ENCODE results near the gene TARP.
"Not testable (repeated sequence)": the region's sequence is repeated elsewhere in the genome, so short reads cannot be mapped to it uniquely, and the experiment has no call there.

TARP gene

DNA sequence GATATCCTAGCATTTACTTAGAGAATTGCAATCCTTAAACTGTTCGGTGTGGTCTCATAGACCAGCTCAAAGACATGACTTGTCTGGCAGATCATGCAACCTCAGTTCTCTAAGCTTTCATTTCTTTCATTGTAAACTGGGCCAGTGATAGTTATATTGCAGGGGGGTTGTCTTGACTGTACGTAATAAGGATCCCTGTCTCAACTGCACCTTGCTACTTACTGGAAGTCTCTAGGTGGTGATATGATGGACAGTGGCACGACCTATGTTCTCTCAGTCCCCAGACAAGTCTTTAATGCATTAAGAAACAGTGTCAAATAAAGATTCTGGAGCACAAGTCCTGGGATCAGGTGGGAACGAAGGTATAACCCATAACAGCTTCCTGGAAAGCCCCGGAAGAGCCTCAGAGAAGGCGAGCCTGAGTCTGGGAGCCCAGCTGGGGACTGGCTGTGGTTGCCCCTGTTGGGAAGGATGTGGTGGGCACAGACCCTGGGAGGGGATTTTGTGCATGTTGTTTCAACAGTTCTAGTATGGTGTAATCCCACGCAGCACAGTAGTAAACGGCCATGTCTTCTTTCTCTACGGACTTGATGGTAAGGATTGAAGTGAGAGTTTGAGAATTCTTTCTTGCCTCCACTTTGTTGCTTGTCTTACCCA lies 26.0 kb upstream of the TARP start:
- no peak for DNase-seq (ENCODE audit: low spot score)

DNA sequence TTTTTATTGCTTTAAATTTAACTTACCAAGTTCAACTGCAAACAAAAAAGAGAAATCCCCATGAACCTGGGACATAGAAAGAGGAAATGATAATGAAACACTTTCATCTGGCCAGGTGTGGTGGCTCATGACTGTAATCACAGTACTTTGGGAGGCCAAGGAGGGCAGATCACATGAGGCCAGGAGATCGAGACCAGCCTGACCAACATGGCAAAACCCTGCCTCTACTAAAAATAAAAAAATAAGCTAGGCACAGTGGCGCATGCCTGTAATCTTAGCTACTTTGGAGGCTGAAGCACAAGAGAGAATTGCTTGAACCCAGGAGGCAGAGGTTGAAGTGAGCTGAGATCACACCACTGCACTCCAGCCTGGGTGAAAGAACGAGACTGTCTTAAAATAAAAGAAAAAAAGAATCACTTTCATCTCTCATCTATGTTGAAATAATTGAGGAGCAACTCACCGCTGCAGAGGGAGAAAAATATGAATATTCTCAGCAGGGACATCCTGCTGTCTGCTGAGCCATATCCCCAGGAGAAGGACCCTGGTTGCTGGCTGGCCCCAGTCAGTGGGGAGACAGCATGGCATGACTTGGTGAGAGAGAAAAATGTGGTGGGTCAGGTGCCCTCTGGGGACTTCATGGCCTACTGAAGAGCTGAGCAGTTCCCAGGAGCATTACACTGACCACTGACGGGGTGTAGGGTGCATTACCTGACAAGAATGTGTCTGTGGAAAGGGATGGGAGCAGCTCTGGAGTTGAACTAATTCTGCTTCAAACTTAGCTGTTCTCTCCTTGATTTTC lies 22.8 kb upstream of the TARP start:
- no peak for DNase-seq (ENCODE audit: low spot score)

DNA sequence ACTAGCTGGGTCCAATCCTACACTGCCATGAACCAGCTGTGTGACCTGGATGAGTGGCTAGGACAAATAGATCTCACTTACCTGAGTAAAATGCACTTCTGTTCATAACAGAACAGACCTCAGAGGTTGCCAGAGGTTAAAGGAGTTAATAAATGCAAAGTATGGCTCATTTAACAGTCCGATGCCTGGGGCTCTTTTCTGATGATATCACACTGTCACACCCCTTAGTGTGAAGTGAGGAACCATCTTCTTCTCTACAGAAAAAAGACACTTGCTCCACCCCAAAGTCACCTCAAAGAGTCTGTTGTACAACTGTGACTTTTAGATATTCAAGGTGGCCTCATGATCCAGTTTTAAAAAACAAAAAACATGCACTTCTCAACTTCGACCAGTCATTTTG lies 21.5 kb upstream of the TARP start:
- DNase-seq (ENCODE audit: low spot score), result no peak

DNA sequence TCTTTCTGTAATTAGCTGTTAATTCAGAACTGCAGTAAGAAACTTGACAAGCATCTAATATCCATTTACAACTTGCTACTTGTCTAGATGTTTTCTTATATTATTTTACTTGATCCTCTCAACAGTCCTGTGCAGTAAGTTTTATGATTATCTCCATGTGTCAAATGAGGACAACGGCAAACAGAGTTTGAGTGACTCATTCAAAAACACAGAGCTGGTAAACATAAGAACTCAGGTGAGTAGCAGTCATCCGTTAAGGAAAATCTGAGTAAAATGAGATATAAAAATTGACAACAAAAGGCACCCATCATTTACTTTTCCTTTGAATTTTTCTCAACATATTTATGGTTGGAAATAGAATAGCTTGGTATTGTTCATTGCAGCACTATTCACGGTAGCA lies 19.0 kb upstream of the TARP start:
- no peak for DNase-seq (ENCODE audit: low spot score)

DNA sequence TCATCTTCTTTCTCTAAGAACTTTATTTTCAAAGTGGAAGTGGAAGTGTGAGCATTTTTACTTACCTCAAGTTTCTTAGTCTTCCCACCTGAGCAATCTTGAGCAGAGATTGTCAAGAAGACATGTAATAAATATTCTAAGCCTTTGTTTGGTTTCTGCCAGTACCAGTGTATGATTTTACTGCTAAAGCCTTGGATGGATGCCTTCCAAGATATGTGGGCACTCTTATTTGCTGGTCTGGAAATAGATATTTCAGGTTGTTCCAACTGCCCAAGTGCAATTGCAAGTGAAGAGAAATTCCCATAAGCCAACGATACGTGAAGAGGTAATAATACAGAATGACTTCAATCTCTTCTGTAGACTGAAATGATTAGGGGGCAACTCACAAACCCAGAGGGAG lies 18.2 kb upstream of the TARP start:
- DNase-seq (ENCODE audit: low spot score), result no peak

DNA sequence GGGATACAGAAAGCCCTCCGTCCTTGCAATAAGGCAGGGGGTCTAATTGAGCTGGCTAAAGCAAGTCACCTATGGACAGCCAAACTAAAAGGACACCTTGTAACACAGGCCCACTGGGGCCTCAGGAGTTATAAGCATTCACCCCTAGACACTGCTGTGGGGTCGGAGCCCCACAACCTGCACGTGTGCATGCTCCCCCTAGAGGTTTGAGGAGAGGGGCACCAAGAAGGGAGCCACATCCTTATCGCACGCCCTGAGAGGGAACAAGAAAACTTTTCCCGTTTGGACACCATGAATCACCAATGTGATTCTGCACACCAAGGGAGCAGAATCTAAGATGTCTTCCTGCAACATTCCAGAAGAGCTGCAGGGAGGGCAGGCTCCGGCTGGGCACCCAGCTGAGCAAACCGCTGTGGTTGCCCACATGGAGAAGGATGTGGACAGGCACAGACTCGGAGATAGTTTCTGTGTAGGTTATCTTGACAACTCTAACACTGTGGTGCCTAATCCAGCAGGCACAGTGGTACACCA lies 17.7 kb upstream of the TARP start:
- no peak for DNase-seq (ENCODE audit: low spot score)

DNA sequence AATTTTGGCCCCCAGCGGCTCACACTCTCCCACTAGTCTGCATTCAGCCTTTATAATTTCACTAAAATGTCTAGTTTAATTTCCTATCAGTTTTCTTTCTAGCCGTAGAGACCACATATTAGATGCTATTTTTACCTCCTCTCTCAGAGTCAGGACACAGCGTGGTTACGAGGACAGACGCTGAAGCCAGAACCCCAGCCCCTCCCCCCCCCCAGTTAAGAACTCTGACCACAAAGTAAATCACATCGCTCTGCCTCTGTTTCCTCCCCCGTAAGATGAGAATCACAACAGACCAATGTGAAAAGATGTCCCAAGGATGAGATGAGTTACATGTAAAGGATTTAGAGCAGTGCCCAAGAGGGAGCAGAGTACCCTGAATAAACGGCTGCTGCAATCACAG lies 11.1 kb upstream of the TARP start:
- DNase-seq (ENCODE audit: low spot score), result no peak

DNA sequence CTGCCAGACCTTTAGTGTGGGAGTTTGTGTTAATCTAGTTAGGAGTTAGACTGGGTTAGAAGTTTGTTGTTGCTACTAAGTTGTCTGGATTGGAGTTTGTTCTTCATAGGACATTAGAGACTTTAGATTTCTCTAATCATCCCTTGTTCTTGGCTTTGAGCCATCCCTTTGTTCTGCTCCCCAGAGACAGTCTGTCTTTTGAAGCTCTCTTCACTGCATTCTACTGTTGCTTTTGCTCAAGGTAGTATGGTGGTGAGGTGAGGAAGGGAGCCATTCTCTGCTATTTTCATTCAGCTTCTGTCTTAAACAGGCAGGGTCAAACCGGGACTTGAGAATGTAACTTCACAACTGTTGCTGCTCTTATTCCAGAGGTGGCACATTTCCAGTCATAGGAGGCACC lies 10.4 kb upstream of the TARP start:
- no peak for DNase-seq (ENCODE audit: low spot score)

DNA sequence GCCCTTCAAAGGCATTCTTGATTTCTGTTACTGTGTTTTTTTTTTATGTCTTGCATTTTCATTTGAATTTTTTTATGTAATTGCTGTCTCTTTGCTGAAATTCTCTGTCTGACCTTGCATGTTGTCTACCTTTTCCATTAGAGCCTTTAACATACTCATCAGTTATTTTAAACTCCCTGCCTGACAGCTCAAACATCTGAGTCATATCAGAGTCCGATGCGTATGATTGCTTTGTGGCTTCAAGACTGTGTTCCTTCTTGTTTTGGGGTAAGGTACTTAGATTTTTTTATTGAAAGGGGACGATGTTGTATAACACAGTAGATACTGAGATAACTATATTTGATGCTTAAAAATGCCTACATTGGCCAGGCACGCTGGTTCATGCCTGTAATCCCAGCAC lies 9.7 kb upstream of the TARP start:
- DNase-seq (ENCODE audit: low spot score), result no peak

DNA sequence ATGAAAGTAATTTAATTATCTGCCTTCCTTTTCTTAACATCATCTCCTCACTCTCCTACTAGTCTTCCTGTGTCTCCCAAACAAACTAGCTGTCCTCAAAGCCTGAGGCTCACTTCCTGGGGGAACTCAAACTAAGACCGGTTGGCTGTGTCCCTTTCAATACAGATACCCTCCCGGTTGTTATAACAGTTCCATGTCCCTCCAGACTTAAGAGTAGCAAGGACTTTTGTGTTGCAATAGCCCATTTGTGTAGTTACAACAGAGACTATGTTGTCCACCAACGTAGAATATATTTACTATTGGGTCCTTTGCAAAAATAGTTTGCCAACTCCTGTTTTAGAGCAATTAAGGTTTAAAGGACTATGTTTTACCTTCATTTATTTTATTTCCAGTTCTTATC lies 8.6 kb upstream of the TARP start:
- DNase-seq (ENCODE audit: low spot score), result no peak

DNA sequence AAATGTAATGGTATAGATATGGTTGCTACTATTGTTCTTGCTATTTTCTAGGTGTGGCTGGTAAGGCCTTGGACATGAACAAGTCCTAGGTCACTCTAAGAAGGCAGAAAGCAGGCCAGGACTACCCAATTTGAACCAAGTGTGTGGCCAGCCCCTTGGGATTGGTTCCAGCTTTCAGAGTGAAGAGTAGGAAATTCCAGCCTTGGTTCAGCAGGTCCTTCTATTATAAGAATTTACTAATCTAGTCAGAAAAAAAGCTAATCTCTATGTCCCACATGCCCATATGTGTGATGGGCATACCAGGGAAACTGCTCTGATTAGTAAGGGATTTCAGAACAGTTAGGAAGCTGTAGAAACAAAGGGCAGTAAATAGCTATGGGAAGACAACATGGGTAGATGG lies 7.8 kb upstream of the TARP start:
- no peak for DNase-seq (ENCODE audit: low spot score)

DNA sequence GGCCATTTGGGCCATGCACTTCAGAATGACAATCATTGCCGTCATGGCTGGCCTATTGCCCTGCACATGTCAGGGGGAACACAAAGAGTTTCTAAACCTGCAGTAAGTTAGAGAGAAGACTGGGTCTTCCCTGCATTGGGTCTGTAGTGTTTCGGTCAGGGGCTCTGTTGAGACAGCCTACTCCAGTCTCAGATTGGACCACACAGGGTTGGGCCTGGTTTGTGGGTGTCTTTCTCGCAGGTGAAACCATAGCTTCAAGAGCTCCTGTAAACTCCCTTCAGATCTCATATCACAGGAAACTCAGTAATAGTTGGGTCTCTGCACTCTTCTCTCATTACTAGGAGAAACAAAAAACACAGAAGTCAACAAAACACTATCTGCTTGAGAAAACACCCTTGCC lies 7.3 kb upstream of the TARP start:
- DNase-seq (ENCODE audit: low spot score), result no peak

DNA sequence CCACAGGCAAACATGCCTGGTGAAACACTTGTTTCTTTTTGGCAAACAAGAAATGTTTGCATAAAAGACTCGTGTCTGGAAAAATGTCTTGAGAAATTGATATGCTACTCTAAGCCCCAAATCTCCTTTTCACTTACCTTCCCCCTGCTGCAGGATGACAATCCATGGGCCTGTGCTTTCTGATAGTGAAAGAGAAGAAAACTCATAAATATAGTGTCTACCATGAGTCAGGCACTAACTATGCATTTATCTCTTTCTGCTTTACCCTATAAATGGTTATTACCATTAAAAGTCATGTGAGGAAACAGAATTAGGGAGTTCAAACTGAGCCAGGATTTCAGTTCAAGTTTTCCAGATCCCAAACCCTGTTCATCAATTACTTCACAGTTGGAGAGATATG lies 6.6 kb upstream of the TARP start:
- no peak for DNase-seq (ENCODE audit: low spot score)

DNA sequence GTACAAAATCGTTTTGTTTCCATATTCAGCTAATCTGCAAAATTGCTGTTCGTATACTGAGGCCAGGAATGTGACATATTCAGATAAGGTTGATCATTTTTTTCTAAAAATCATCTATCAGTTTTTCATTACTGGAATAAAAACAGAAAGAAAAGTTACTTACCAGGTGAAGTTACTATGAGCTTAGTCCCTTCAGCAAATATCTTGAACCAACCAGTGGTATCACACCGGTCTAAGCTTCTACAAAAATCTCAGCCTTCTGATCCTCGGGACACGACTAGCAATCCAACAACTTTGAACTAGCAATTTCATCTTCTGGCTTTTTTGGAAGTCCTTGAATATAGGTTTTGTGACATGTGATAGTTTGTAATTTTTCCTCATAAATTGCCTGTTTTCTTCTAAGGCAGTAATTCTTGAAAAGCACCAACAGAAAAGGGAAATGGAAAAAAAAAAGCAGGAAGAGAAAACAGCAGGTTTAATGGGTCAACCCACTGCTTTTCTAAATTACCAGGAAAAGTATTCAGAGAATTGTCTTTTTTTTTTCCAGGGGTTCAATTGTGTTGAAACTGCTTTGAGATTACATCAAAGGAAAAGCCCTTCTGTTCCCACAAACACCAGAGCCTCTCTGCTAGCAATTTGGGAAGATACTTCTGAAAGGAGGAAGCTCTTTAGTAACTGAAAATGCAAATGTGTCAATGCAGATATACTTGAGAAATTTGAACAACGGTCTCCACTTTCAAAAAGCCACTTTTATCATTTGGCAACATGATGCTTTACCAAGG lies 2.9 kb upstream of the TARP start:
- DNase-seq (ENCODE audit: low spot score), result no peak

DNA sequence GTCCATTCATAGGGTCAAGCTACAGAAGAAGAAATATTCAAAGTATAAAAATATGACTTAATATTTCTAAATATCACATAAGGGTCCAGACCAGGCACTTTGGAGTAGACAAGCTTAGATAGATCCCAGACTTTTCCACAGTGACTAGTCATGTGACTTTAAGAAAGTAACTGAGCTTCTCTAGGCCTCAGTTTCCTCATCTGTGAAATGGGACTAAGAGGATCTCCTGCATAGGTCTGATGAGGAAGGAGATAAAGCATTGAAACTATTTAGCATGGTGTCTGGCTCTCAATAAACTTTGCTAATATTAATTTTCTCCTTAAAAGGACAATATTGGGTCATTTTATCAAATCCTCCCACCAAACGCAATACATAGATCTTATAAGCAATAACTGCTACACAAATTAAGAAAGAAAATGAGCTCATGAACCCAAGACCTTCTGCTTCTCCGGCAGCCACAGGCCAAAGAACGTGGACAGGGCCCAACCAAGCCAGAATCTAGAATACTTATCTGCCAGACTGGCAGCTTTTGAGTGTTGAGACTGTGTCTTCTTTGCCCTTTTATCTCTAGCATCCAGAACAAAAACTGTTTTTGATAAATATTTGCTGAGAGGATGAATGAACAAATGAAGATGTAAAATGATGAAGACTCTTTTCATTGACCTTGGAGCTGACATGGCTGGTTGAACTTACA lies 1.6 kb upstream of the TARP start:
- no peak for DNase-seq (ENCODE audit: low spot score)

DNA sequence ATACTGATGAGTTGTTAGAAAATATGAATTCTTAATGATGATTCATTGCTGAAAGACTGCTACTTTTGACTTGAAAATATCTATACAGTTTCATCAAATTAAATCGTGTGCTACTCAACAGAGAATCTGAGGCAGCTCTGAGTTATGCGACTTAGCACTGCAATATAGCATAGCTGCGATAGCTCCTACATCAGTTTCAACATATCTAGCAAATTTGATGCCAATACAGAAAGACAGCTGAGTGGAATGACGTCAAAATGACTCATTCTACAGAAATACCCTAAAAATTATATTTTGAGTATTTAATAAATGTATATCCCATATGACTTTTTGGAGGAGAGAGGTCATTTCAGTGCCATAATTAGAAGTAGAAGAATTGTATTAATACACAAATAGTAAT lies 1.1 kb upstream of the TARP start:
- DNase-seq (ENCODE audit: low spot score), result no peak

DNA sequence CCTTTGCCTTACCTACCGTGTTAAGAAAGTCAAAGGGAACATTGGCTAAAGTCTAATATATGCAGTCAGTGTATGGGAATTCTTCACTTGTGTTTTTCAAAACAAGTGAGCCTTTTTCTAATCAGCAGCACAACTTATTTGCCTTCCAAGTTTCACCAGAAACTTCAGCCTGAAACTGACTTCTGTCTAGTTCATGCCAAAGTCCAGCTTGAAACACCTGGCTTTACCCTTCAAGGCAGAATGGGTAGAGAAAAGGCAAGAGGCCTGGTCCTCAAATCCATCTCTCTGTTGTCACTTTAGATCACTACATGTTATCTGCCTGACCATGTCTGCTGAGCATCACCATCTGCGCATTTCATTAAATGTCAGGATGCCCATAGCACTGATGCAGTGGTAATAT lies 3.0 kb downstream of the TARP start:
- DNase-seq (ENCODE audit: low spot score), result not testable (repeated sequence)

DNA sequence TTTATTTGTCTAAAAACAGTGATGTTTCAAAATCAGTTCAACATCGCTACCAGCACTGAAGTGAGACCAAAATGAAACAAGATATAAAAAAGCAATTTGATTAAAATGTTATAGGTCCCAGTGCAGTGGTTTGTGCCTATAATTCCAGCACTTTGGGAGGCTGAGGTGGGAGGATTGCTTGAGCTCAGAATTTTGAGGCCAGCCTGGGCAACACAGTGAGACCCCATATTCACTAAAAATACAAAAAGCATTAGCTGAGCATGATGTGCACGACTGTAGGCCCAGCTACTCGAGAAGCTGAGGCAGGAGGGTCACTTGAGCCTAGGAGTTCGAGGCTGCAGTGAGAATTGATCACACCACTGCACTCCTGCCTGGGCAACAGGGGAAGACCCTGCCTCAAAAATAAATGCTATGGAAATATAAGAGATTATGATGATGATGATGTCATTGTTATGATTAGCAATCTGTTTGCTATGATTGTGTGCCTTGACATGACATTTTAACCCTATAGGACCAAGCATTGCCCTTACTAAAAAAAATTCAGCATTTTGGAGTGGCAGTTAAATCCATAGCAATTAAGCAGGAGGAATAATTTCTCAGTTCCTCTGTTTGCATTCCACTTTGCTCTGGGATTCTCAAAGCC lies 3.6 kb downstream of the TARP start:
- not testable (repeated sequence) for DNase-seq (ENCODE audit: low spot score)

DNA sequence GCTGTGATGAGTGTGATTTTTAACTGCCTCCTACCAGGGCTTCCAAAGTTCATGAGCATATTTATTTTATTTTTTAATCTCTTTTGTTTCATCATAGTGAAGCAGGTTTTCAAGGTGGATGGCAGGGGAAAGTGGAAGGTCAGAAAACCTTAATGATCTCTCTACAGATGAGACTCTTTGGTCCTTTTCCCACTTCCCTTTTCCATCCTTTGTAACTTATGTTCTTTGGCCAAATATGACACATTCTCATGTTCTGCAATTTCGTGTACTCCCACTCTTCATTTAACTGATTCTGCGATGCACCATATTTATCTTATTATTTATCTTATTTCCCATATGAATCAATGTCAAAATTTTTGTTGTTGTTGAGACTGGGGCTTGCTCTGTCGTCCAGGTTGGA lies 7.5 kb downstream of the TARP start:
- not testable (repeated sequence) for DNase-seq (ENCODE audit: low spot score)

DNA sequence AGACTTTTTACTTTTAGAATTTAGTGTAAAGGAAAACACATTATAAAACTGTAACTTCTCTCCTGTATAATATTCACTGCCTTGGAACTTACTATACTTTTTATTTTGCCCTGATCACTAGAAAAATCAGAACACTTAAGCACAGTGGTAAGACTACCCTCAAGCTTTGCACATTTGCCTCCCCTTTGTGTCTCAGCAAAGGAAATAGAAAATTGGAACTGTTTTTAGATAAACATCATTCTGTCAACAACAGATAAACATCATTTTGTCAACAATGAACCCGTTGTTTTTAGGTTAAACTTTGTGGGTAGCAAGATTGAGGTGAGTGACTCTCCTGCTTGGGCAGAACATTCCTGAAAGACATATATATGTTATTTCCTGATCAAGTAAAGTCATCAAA lies 8.8 kb downstream of the TARP start:
- not testable (repeated sequence) for DNase-seq (ENCODE audit: low spot score)

DNA sequence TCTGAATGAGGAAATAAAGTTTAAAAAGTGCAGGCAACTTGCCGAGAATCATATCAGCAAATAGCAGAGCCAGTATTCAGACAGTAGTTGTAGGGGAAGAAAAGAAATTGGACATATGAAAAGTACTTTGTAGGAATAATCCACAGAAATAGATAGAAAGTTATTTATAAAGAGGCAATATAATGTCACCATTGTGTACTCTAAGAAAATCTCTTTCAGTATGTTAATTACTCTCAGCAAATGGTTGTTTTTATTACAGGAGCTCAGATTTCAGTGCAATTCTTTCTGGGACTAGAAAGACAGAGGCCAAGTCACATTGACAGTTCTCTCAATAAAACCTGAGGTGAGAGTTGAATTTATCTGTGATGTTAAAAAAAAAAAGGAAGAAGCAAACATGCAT lies 10.2 kb downstream of the TARP start:
- DNase-seq (ENCODE audit: low spot score), result not testable (repeated sequence)

DNA sequence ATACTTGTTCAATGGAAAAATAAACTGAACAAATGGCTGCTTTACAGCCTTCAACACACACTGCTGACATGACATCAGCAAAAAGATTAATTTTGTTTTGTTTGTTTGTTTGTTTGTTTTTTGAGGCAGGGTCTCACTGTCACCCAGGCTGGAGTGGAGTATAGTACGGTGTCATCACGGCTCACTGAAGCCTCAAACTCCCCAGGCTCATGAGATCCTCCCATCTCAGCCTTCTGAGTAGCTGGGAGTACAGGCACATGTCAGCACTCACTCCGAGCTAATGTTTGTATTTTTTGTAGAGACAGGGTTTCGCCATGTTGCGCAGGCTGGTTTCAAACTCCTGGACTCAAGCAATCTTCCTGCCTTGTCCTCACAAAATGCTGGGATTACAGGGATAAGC lies 10.9 kb downstream of the TARP start:
- no peak for DNase-seq (ENCODE audit: low spot score)
